HepG2 (cell line): ENCODE results near the gene RBM14. TPM values are rescaled to one million over a fixed set of nuclear protein-coding genes. Genes with fewer than 3 reads are reported as not detected.
A peak's percentile ranks its signal among the peaks of the same experiment; 100 is the strongest.

ENCODE experiments used
- ADNP ChIP-seq: sonication (generic); formaldehyde crosslinking; IDR thresholded peaks from 2 replicates; pipeline ENCODE4 v1.4.0; 2020; ENCODE audit warnings: missing genetic modification reagents
- KDM3A ChIP-seq: IDR thresholded peaks from 2 replicates; pipeline ENCODE4 v1.6.1; 2018; ENCODE audit warnings: low read depth, missing compliant biosample characterization
- KLF16 ChIP-seq, 2 experiments: sonication (generic) in 1 of 2; formaldehyde crosslinking in 1 of 2; IDR thresholded peaks; 2 replicates each; pipeline versions ENCODE4 v1.6.1 to v1.8.0; 2016 to 2023; ENCODE audit warnings: missing genetic modification reagents in 2 of 2, missing compliant biosample characterization in 1 of 2
- KLF6 ChIP-seq: IDR thresholded peaks from 2 replicates; pipeline ENCODE4 v1.8.0; 2016; ENCODE audit warnings: missing biosample characterization, missing genetic modification reagents
- LCORL ChIP-seq, 2 experiments: fragments of 450-650 bp in 1 of 2; sonication (generic) in 1 of 2; formaldehyde crosslinking in 1 of 2; IDR thresholded peaks; 2 replicates each; pipeline versions ENCODE4 v1.5.0 to v1.6.1; 2017 to 2020; ENCODE audit warnings: antibody characterized with exemption in 1 of 2, missing genetic modification reagents in 1 of 2
- MAF1 ChIP-seq: sonication (generic); formaldehyde crosslinking; IDR thresholded peaks from 2 replicates; pipeline ENCODE4 v1.5.0; 2020; ENCODE audit warnings: missing genetic modification reagents, borderline replicate concordance
- MIER2 ChIP-seq: IDR thresholded peaks from 2 replicates; pipeline ENCODE4 v1.6.1; 2016; ENCODE audit warnings: missing biosample characterization, missing genetic modification reagents
- NFE2L1 ChIP-seq: sonication (generic); formaldehyde crosslinking; IDR thresholded peaks from 2 replicates; pipeline ENCODE4 v1.4.0; 2020; ENCODE audit warnings: missing genetic modification reagents, mild to moderate bottlenecking, borderline replicate concordance
- PAX8 ChIP-seq: sonication (generic); formaldehyde crosslinking; IDR thresholded peaks from 2 replicates; pipeline ENCODE4 v1.8.0; 2022; ENCODE audit warnings: mild to moderate bottlenecking, missing genetic modification reagents, borderline replicate concordance
- PHF8 ChIP-seq: sonication (generic); formaldehyde crosslinking; IDR thresholded peaks from 2 replicates; pipeline ENCODE4 v1.5.0; 2020; ENCODE audit warnings: missing genetic modification reagents
- THAP11 ChIP-seq: IDR thresholded peaks from 2 replicates; pipeline ENCODE4 v1.6.1; 2016; ENCODE audit warnings: missing biosample characterization, missing genetic modification reagents
- XRCC5 ChIP-seq: fragments of 200-400 bp; formaldehyde crosslinking; optimal IDR thresholded peaks from 2 replicates; pipeline ENCODE3; 2017; ENCODE audit warnings: mild to moderate bottlenecking, low read length
- ZNF121 ChIP-seq: sonication (generic); formaldehyde crosslinking; IDR thresholded peaks from 2 replicates; pipeline ENCODE4 v1.5.0; 2020; ENCODE audit warnings: mild to moderate bottlenecking, missing genetic modification reagents
- ZNF354B ChIP-seq: sonication (generic); formaldehyde crosslinking; IDR thresholded peaks from 2 replicates; pipeline ENCODE4 v1.8.0; 2022; ENCODE audit warnings: mild to moderate bottlenecking, missing genetic modification reagents
- ZNF460 ChIP-seq: sonication (generic); formaldehyde crosslinking; IDR thresholded peaks from 2 replicates; pipeline ENCODE4 v1.5.1; 2020; ENCODE audit warnings: missing genetic modification reagents, mild to moderate bottlenecking, borderline replicate concordance
- ZNF546 ChIP-seq: sonication (generic); formaldehyde crosslinking; conservative IDR thresholded peaks from 2 replicates; pipeline ENCODE4 v1.8.1; 2023; ENCODE audit warnings: mild to moderate bottlenecking, missing genetic modification reagents
- ZNF570 ChIP-seq: sonication (generic); formaldehyde crosslinking; IDR thresholded peaks from 2 replicates; pipeline ENCODE4 v1.4.0; 2020; ENCODE audit warnings: mild to moderate bottlenecking, missing genetic modification reagents, borderline replicate concordance
- polyA plus RNA-seq, 8 experiments: library from polyadenylated mRNA; depleted of rRNA in 3 of 8; stranded (reverse) in 7 of 8; unstranded in 1 of 8; fragments of >200 nt; fragmentation: Illumina TruSeq in 4 of 8; extraction: Trizol in 4 of 8; gene quantifications; 2 replicates each; pipeline versions ENCODE4 v1.2.1 to v1.2.3, GENCODE V29; 2011 to 2016; ENCODE audit warnings: low read depth in 4 of 8, missing spikeins in 1 of 8, mixed read lengths in 1 of 8; ENCODE audit not compliant: insufficient read depth in 1 of 8
- total RNA-seq, 5 experiments: library from RNA; depleted of rRNA; stranded (reverse); fragments of >200 nt; fragmentation: Illumina TruSeq; extraction: Trizol; gene quantifications; 2 replicates each; pipeline ENCODE4 v1.2.3, GENCODE V29; 2016; ENCODE audit warnings: low read depth in 1 of 5
- TF ChIP-seq, protein P1 (sequence below): sonication (generic); formaldehyde crosslinking; IDR thresholded peaks from 2 replicates; pipeline ENCODE4 v1.4.0; 2020; ENCODE audit warnings: missing genetic modification reagents
- TF ChIP-seq, protein P2 (sequence below): conservative IDR thresholded peaks from 2 replicates; pipeline ENCODE4 v1.6.1; 2018; ENCODE audit warnings: missing genetic modification reagents
- TF ChIP-seq, protein P3 (sequence below): sonication (generic); formaldehyde crosslinking; IDR thresholded peaks from 2 replicates; pipeline ENCODE4 v1.5.1; 2020; ENCODE audit warnings: missing genetic modification reagents, mild to moderate bottlenecking, borderline replicate concordance
- TF ChIP-seq, protein P4 (sequence below): sonication (generic); formaldehyde crosslinking; IDR thresholded peaks from 2 replicates; pipeline ENCODE4 v1.4.0; 2020; ENCODE audit warnings: mild to moderate bottlenecking, missing genetic modification reagents

Gene RBM14
- total and polyA plus RNA-seq, 2 of the 13 experiments (the other 11 are each of a cell fraction or from before 2014, with no cell fraction given), result 12.7 to 44.1 TPM

DNA sequence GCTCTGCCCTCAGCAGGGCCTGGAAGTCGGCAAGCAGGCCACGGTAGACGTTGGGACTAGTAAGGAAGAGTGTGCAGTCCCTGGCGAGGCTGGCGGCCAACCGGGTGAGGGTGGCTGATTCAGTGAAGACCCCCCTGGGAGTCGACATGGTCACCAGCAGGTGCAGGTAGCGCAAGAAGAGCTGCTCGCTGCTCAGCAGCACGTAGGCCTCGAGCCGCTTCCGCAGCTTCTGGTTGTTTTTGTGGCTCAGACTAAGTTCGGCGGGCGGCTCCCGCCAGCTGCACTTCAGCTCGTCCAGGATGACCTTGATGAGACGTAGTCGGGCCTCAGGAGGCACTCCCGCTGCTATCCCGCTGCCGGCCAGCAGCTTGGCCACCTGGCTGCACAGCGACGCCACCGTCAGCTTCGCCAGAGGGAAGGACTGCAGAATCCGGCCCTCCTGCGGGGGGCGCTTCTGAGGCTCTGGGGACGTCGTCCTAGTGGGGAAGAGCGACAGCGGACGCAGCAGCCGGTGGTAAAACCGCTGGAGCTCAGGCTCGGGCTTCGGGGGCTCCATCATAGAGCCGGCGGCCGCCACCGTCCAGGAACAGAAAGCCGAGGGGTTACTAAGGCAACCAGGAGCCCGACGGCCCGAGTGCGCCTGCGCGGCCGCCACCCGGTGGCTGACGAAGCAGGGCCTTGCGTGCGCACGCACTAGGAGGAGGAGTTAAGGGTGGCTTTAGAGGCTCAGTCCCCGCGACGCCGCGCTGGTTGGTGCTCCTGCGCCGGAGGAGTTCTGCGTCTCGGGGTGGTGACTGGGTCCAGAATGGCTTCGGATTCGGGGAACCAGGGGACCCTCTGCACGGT is 23.8 kb upstream of the RBM14 start, which contains the start of the genes CCDC87 and CCS (continued):
- TF ChIP-seq, protein P1, sequence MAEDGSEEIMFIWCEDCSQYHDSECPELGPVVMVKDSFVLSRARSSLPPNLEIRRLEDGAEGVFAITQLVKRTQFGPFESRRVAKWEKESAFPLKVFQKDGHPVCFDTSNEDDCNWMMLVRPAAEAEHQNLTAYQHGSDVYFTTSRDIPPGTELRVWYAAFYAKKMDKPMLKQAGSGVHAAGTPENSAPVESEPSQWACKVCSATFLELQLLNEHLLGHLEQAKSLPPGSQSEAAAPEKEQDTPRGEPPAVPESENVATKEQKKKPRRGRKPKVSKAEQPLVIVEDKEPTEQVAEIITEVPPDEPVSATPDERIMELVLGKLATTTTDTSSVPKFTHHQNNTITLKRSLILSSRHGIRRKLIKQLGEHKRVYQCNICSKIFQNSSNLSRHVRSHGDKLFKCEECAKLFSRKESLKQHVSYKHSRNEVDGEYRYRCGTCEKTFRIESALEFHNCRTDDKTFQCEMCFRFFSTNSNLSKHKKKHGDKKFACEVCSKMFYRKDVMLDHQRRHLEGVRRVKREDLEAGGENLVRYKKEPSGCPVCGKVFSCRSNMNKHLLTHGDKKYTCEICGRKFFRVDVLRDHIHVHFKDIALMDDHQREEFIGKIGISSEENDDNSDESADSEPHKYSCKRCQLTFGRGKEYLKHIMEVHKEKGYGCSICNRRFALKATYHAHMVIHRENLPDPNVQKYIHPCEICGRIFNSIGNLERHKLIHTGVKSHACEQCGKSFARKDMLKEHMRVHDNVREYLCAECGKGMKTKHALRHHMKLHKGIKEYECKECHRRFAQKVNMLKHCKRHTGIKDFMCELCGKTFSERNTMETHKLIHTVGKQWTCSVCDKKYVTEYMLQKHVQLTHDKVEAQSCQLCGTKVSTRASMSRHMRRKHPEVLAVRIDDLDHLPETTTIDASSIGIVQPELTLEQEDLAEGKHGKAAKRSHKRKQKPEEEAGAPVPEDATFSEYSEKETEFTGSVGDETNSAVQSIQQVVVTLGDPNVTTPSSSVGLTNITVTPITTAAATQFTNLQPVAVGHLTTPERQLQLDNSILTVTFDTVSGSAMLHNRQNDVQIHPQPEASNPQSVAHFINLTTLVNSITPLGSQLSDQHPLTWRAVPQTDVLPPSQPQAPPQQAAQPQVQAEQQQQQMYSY (CRISPR knock-in tag), result peak; percentile 17; the same call in 1 of the 2 replicates
- TF ChIP-seq ADNP (CRISPR knock-in tag) (peak; percentile 65; the same call in 1 of the 2 replicates), ZNF570 (CRISPR knock-in tag) (no peak), XRCC5 (peak; percentile 84), KDM3A (CRISPR knock-in tag) (peak; percentile 45; the same call in 1 of the 2 replicates), KLF16 (CRISPR knock-in tag; IDR thresholded peaks at IDR 0.05) (peak in 1 of 2 experiments; percentile 83; a peak in 2 of 4 replicates), THAP11 (CRISPR knock-in tag) (peak; percentile 59; the same call in 1 of the 2 replicates), ZNF121 (CRISPR knock-in tag) (peak; percentile 67; the same call in 1 of the 2 replicates), ZNF460 (CRISPR knock-in tag) (peak; percentile 28; the same call in 1 of the 2 replicates), LCORL (IDR thresholded peaks at IDR 0.05) (no peak), LCORL (CRISPR knock-in tag; IDR thresholded peaks at IDR 0.05) (0 out of 2 replicates have a peak, but pooled peaks have one; percentile 46), PHF8 (CRISPR knock-in tag) (peak; percentile 92), MAF1 (CRISPR knock-in tag) (no peak; the same call in 1 of the 2 replicates), KLF6 (CRISPR knock-in tag) (no peak; the same call in 1 of the 2 replicates), ZNF546 (CRISPR knock-in tag) (peak; percentile 91; the same call in 1 of the 2 replicates), MIER2 (CRISPR knock-in tag) (0 out of 2 replicates have a peak, but pooled peaks have one; percentile 35), NFE2L1 (no peak), ZNF354B (CRISPR knock-in tag) (0 out of 2 replicates have a peak, but pooled peaks have one; percentile 71), PAX8 (CRISPR knock-in tag) (no peak)
- TF ChIP-seq, protein P2, sequence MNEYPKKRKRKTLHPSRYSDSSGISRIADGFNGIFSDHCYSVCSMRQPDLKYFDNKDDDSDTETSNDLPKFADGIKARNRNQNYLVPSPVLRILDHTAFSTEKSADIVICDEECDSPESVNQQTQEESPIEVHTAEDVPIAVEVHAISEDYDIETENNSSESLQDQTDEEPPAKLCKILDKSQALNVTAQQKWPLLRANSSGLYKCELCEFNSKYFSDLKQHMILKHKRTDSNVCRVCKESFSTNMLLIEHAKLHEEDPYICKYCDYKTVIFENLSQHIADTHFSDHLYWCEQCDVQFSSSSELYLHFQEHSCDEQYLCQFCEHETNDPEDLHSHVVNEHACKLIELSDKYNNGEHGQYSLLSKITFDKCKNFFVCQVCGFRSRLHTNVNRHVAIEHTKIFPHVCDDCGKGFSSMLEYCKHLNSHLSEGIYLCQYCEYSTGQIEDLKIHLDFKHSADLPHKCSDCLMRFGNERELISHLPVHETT (CRISPR knock-in tag), result peak; percentile 59; the same call in 1 of the 2 replicates
- TF ChIP-seq, protein P3, sequence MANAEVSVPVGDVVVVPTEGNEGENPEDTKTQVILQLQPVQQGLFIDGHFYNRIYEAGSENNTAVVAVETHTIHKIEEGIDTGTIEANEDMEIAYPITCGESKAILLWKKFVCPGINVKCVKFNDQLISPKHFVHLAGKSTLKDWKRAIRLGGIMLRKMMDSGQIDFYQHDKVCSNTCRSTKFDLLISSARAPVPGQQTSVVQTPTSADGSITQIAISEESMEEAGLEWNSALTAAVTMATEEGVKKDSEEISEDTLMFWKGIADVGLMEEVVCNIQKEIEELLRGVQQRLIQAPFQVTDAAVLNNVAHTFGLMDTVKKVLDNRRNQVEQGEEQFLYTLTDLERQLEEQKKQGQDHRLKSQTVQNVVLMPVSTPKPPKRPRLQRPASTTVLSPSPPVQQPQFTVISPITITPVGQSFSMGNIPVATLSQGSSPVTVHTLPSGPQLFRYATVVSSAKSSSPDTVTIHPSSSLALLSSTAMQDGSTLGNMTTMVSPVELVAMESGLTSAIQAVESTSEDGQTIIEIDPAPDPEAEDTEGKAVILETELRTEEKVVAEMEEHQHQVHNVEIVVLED (CRISPR knock-in tag), result peak; percentile 88
- TF ChIP-seq, protein P4, sequence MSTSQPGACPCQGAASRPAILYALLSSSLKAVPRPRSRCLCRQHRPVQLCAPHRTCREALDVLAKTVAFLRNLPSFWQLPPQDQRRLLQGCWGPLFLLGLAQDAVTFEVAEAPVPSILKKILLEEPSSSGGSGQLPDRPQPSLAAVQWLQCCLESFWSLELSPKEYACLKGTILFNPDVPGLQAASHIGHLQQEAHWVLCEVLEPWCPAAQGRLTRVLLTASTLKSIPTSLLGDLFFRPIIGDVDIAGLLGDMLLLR (CRISPR knock-in tag), result peak; percentile 45; the same call in 1 of the 2 replicates
